Measurements from ENCODE around the gene YPEL1.

- TF ChIP-seq CTCF (IDR thresholded peaks at IDR 0.05; ENCODE audit: low read length) (peak; percentile 41; the same call in 1 of the 2 replicates), EZH2 (IDR thresholded peaks at IDR 0.05; ENCODE audit: borderline replicate concordance, low read length) (no peak)
These were observed 82.7 kb downstream of the YPEL1 start for GRCh38 chr22:21652547-21653545.

Measured in OCI-LY1 (cell line).